SK-N-SH treated with all-trans-retinoic acid at 6 μM for 48 hours (cell line): ENCODE measurements around the gene POLR2M.

ENCODE experiments used
- TF ChIP-seq, protein P1 (sequence below): fragments of 250-450 bp; sonication (Bioruptor Pico); IDR thresholded peaks from 2 replicates; pipeline ENCODE4 v1.8.0; 2020; ENCODE audit warnings: mild to moderate bottlenecking, moderate library complexity, borderline replicate concordance
- TF ChIP-seq, protein P2 (sequence below): fragments of 250-450 bp; sonication (Bioruptor Pico); IDR thresholded peaks from 2 replicates; pipeline ENCODE4 v1.8.0; 2021; ENCODE audit warnings: low read depth, mild to moderate bottlenecking, moderate library complexity, borderline replicate concordance
- TF ChIP-seq, protein P3 (sequence below): fragments of 250-450 bp; sonication (Bioruptor Pico); IDR thresholded peaks from 2 replicates; pipeline ENCODE4 v1.5.1; 2021; ENCODE audit warnings: mild to moderate bottlenecking, moderate library complexity

- TF ChIP-seq, protein P1, sequence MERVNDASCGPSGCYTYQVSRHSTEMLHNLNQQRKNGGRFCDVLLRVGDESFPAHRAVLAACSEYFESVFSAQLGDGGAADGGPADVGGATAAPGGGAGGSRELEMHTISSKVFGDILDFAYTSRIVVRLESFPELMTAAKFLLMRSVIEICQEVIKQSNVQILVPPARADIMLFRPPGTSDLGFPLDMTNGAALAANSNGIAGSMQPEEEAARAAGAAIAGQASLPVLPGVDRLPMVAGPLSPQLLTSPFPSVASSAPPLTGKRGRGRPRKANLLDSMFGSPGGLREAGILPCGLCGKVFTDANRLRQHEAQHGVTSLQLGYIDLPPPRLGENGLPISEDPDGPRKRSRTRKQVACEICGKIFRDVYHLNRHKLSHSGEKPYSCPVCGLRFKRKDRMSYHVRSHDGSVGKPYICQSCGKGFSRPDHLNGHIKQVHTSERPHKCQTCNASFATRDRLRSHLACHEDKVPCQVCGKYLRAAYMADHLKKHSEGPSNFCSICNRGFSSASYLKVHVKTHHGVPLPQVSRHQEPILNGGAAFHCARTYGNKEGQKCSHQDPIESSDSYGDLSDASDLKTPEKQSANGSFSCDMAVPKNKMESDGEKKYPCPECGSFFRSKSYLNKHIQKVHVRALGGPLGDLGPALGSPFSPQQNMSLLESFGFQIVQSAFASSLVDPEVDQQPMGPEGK, result no peak
- TF ChIP-seq, protein P2, sequence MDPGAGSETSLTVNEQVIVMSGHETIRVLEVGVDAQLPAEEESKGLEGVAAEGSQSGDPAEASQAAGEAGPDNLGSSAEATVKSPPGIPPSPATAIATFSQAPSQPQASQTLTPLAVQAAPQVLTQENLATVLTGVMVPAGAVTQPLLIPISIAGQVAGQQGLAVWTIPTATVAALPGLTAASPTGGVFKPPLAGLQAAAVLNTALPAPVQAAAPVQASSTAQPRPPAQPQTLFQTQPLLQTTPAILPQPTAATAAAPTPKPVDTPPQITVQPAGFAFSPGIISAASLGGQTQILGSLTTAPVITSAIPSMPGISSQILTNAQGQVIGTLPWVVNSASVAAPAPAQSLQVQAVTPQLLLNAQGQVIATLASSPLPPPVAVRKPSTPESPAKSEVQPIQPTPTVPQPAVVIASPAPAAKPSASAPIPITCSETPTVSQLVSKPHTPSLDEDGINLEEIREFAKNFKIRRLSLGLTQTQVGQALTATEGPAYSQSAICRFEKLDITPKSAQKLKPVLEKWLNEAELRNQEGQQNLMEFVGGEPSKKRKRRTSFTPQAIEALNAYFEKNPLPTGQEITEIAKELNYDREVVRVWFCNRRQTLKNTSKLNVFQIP, result no peak
- TF ChIP-seq, protein P3, sequence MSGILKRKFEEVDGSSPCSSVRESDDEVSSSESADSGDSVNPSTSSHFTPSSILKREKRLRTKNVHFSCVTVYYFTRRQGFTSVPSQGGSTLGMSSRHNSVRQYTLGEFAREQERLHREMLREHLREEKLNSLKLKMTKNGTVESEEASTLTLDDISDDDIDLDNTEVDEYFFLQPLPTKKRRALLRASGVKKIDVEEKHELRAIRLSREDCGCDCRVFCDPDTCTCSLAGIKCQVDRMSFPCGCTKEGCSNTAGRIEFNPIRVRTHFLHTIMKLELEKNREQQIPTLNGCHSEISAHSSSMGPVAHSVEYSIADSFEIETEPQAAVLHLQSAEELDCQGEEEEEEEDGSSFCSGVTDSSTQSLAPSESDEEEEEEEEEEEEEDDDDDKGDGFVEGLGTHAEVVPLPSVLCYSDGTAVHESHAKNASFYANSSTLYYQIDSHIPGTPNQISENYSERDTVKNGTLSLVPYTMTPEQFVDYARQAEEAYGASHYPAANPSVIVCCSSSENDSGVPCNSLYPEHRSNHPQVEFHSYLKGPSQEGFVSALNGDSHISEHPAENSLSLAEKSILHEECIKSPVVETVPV, result no peak
Observed at GRCh38 chr15:57763176-57763964, 56.9 kb downstream of the POLR2M start.
